SH-SY5Y (cell line): ENCODE measurements around the gene PLEKHD1.

Experiments
- GATA2 ChIP-seq: IDR thresholded peaks from 2 replicates; pipeline ENCODE4 v1.6.1; 2011; ENCODE audit warnings: mild to moderate bottlenecking, low read depth, low read length
- GATA3 ChIP-seq: IDR thresholded peaks from 2 replicates; pipeline ENCODE4 v1.6.1; 2011; ENCODE audit warnings: low read depth, mild to moderate bottlenecking, low read length, moderate library complexity

- TF ChIP-seq GATA2, result no peak
- no peak for TF ChIP-seq GATA3
These were observed 4.8 kb upstream of the PLEKHD1 start for GRCh38 chr14:69479696-69480095.
